Endothelial cell of umbilical vein (primary cell): ENCODE measurements around the gene NUPR1. TPM values are rescaled to one million over a fixed set of nuclear protein-coding genes. Genes with fewer than 3 reads are reported as not detected.

Experiments
- BruUV-seq: library from RNA; stranded (reverse); fragments of 400-500 nt; replicated peaks from 2 replicates; lab custom pipeline; 2021; lab: Mats Ljungman, UMichigan
- CTCF ChIA-PET: fragments of 300-600, 350-600 bp; sonication (Branson Sonifier 250); formaldehyde crosslinking; loops from one replicate; lab custom pipeline; 2021; ENCODE audit warnings: antibody characterized with exemption, inconsistent platforms; lab: Charles Lee
- POLR2A ChIA-PET: fragments of 300-600, 350-600 bp; sonication (Branson Sonifier 250); formaldehyde crosslinking; loops from one replicate; lab custom pipeline; 2021; ENCODE audit warnings: antibody characterized with exemption, inconsistent platforms; lab: Charles Lee
- DNase-seq: peaks from one replicate; pipeline ENCODE4 v3.0.0-alpha.2; 2011; ENCODE audit warnings: low read depth, low spot score
- FAIRE-seq: peaks from 2 replicates; lab custom pipeline; 2011; peaks lifted over from hg19 to GRCh38; lab: Jason Lieb, UNC
- H2AFZ ChIP-seq: 2 replicates; pipeline ENCODE4 v1.6.0; 2012; ENCODE audit warnings: low read depth, low read length, control low read depth, inconsistent platforms
- H3K27ac ChIP-seq: 2 replicates; pipeline ENCODE4 v1.5.1; 2011; ENCODE audit warnings: low read depth, mild to moderate bottlenecking, control low read depth, low read length, moderate library complexity; ENCODE audit not compliant: insufficient read depth
- H3K27me3 ChIP-seq, 2 experiments: 2 replicates each; pipeline versions ENCODE4 v1.6.0 to v1.6.1; 2011; ENCODE audit warnings: low read length in 2 of 2, mixed read lengths in 1 of 2; ENCODE audit not compliant: control insufficient read depth in 2 of 2, insufficient read depth in 2 of 2
- H3K36me3 ChIP-seq, 2 experiments: 2 replicates in 1 of 2; 3 replicates in 1 of 2; pipeline ENCODE4 v1.5.1; 2011; ENCODE audit warnings: low read length in 2 of 2, mild to moderate bottlenecking in 1 of 2, moderate library complexity in 1 of 2; ENCODE audit not compliant: control insufficient read depth in 2 of 2, insufficient read depth in 2 of 2; ENCODE audit errors: extremely low read depth in 1 of 2
- H3K4me1 ChIP-seq: 3 replicates; pipeline ENCODE4 v1.5.1; 2011; ENCODE audit warnings: mild to moderate bottlenecking, low read length; ENCODE audit not compliant: control insufficient read depth, insufficient read depth; ENCODE audit errors: extremely low read depth
- H3K4me2 ChIP-seq: 2 replicates; pipeline ENCODE4 v1.6.1; 2011; ENCODE audit warnings: low read length, control low read depth, mixed read lengths; ENCODE audit not compliant: insufficient read depth
- H3K4me3 ChIP-seq, 3 experiments: fragments of 200-600 bp in 1 of 3; sonication (generic), shearing (Covaris generic) in 1 of 3; replicated peaks in 1 of 3; 2 replicates each; pipeline ENCODE4 v1.5.1; 2011 to 2016; ENCODE audit warnings: control low read depth in 3 of 3, low read length in 3 of 3, mild to moderate bottlenecking in 2 of 3, inconsistent platforms in 1 of 3, low read depth in 1 of 3, moderate library complexity in 1 of 3; ENCODE audit not compliant: insufficient read depth in 1 of 3
- H3K79me2 ChIP-seq: 2 replicates; pipeline ENCODE4 v1.6.0; 2012; ENCODE audit warnings: low read length, inconsistent platforms; ENCODE audit not compliant: control insufficient read depth, insufficient read depth
- H3K9ac ChIP-seq: replicated peaks from 2 replicates; pipeline ENCODE3; 2011; ENCODE audit warnings: low read length, control low read depth; ENCODE audit not compliant: insufficient read depth; ENCODE audit errors: extremely low read depth
- H3K9me1 ChIP-seq: replicated peaks from 3 replicates; pipeline ENCODE4 v1.6.0; 2011; ENCODE audit warnings: mild to moderate bottlenecking, low read length; ENCODE audit not compliant: control insufficient read depth, insufficient read depth; ENCODE audit errors: extremely low read depth
- H3K9me3 ChIP-seq: replicated peaks from 2 replicates; pipeline ENCODE4 v1.5.1; 2012; ENCODE audit warnings: low read length, inconsistent platforms; ENCODE audit not compliant: control insufficient read depth, insufficient read depth
- H4K20me1 ChIP-seq: replicated peaks from 2 replicates; pipeline ENCODE3; 2011; ENCODE audit warnings: mild to moderate bottlenecking, low read length; ENCODE audit not compliant: control insufficient read depth, insufficient read depth; ENCODE audit errors: extremely low read depth
- CTCF ChIP-seq, 2 donors: IDR thresholded peaks; 1 replicate in 1 of 2; 2 replicates in 1 of 2; pipeline ENCODE4 v1.5.1; 2011; ENCODE audit warnings: low read length in 2 of 2, mild to moderate bottlenecking in 2 of 2, moderate library complexity in 2 of 2, control low read depth in 1 of 2, inconsistent platforms in 1 of 2, low read depth in 1 of 2; ENCODE audit not compliant: insufficient read depth in 1 of 2; ENCODE audit errors: extremely low read depth in 1 of 2
- EZH2 ChIP-seq: IDR thresholded peaks from 2 replicates; pipeline ENCODE4 v1.6.1; 2012; ENCODE audit warnings: borderline replicate concordance, low read depth, mild to moderate bottlenecking, moderate library complexity, low read length, inconsistent platforms; ENCODE audit not compliant: severe bottlenecking
- FOS ChIP-seq: IDR thresholded peaks from 2 replicates; pipeline ENCODE4 v1.6.1; 2011; ENCODE audit warnings: mild to moderate bottlenecking, low read length, moderate library complexity, borderline replicate concordance; ENCODE audit not compliant: insufficient read depth
- GATA2 ChIP-seq: IDR thresholded peaks from 2 replicates; pipeline ENCODE4 v1.7.0; 2011; ENCODE audit warnings: low read depth, mild to moderate bottlenecking, moderate library complexity, mixed read lengths, low read length; ENCODE audit not compliant: insufficient read length, insufficient read depth
- JUN ChIP-seq: IDR thresholded peaks from 2 replicates; pipeline ENCODE4 v1.6.1; 2011; ENCODE audit warnings: borderline replicate concordance, low read depth; ENCODE audit not compliant: insufficient read length, insufficient read depth
- MAX ChIP-seq: IDR thresholded peaks from 2 replicates; pipeline ENCODE4 v1.6.1; 2011; ENCODE audit not compliant: insufficient read depth, insufficient read length
- MYC ChIP-seq: IDR thresholded peaks from one replicate; pipeline ENCODE4 v1.6.1; 2011; ENCODE audit warnings: mild to moderate bottlenecking, low read depth, low read length
- POLR2A ChIP-seq: IDR thresholded peaks from 2 replicates; pipeline ENCODE4 v1.6.1; 2012; ENCODE audit warnings: low read depth, mild to moderate bottlenecking, control low read depth, low read length
- POLR2AphosphoS5 ChIP-seq: IDR thresholded peaks from 2 replicates; pipeline ENCODE4 v1.6.1; 2012; ENCODE audit warnings: low read depth, mild to moderate bottlenecking, control low read depth, low read length, moderate library complexity; ENCODE audit not compliant: insufficient read depth
- dilution Hi-C: fragments of 300-500 bp; cut with MboI; formaldehyde crosslinking; loops from one replicate; pipeline ENCODE4 v1.15.0; 2019; ENCODE audit warnings: low sequenced_read_pairs; ENCODE audit not compliant: extremely low pct_ligation_motif_present
- intact Hi-C: fragments of 100-400 bp; cut with micrococcal nuclease; formaldehyde crosslinking; loops from one replicate; pipeline ENCODE4 v1.10.0; 2022
- polyA plus RNA-seq, 4 experiments: library from polyadenylated mRNA; depleted of rRNA in 3 of 4; stranded (reverse) in 3 of 4; unstranded in 1 of 4; fragments of >200 nt; gene quantifications; 2 replicates each; pipeline versions ENCODE4 v1.2.1 to v1.2.3, GENCODE V29; 2011 to 2012; ENCODE audit warnings: missing spikeins in 1 of 4
- total RNA-seq: library from RNA; stranded (reverse); gene quantifications from 2 replicates; pipeline ENCODE4 v1.2.3, GENCODE V29; 2021

The NUPR1 gene
- total and polyA plus RNA-seq, 2 donors (not counting 3 experiments of a cell fraction or from before 2014, with no cell fraction given) = 1.8 to 4.9 TPM

- intact Hi-C loops = loop anchor here (5.0 kb wide), 1 partner anchor 93 kb away; no protein-coding TSS in a partner anchor
Observed at GRCh38 chr16:28524681-28525171, 14.0 kb downstream of the NUPR1 start.

GRCh38 chr16:28522792-28523191 lies 16.0 kb downstream of the NUPR1 start:
- no TSS peak for BruUV-seq
- H3K9me3 ChIP-seq = no peaks in the 10 kb centered on the region
- H2AFZ ChIP-seq = no peak overlapping the region
- H3K9ac ChIP-seq = no peak overlapping the region
- ChIA-PET CTCF (no interaction called here), POLR2A (no interaction called here)
- intact Hi-C loops (no loop called here), dilution Hi-C loops (no loop called here)
- H3K4me3 ChIP-seq = no peak overlapping the region
- H3K36me3 ChIP-seq = no peaks in the 10 kb centered on the region
- H3K79me2 ChIP-seq = no peaks in the 10 kb centered on the region
- H3K27me3 ChIP-seq = peaks cover 0 to 2% of the 10 kb centered on the region in 2 experiments
- no peak overlapping the region for H3K27ac ChIP-seq
- no peaks in the 10 kb centered on the region for H4K20me1 ChIP-seq
- TF ChIP-seq EZH2 = no peak
- no peak for TF ChIP-seq POLR2A
- TF ChIP-seq CTCF (IDR thresholded peaks at IDR 0.05; ENCODE audit: extremely low read depth in 1 of 2, insufficient read depth in 1 of 2, low read depth in 1 of 2, low read length in 2 of 2) = no peak
- no peak for TF ChIP-seq JUN
- no peak for TF ChIP-seq MYC
- TF ChIP-seq MAX = no peak
- TF ChIP-seq POLR2AphosphoS5 = no peak
- TF ChIP-seq FOS = no peak
- no peak for TF ChIP-seq GATA2
- no peaks in the 10 kb centered on the region for H3K9me1 ChIP-seq
- no peak overlapping the region for H3K4me2 ChIP-seq
- peaks cover 2% of the 10 kb centered on the region for H3K4me1 ChIP-seq
- no peak for DNase-seq
- FAIRE-seq = no peak

More at GRCh38 chr16:28524681-28525171, 14.0 kb downstream of the NUPR1 start:
- Histone ChIP-seq H3K9ac (no peak overlapping the region), H2AFZ (no peak overlapping the region), H3K9me1 (no peaks in the 10 kb centered on the region), H3K79me2 (no peaks in the 10 kb centered on the region), H3K9me3 (no peaks in the 10 kb centered on the region), H3K4me2 (no peak overlapping the region), H3K27me3 (peaks cover 0 to 2% of the 10 kb centered on the region in 2 experiments), H4K20me1 (no peaks in the 10 kb centered on the region), H3K4me1 (peaks cover 2% of the 10 kb centered on the region), H3K36me3 (no peaks in the 10 kb centered on the region), H3K27ac (no peak overlapping the region), H3K4me3 (no peak overlapping the region)
- FAIRE-seq = no peak
- dilution Hi-C loops = no loop called here
- POLR2A ChIA-PET = no interaction called here
- DNase-seq = no peak
- BruUV-seq = no TSS peak
- CTCF ChIA-PET = no interaction called here
- no peak for TF ChIP-seq FOS
- no peak for TF ChIP-seq EZH2
- TF ChIP-seq MAX = no peak
- TF ChIP-seq POLR2AphosphoS5 = no peak
- TF ChIP-seq JUN = no peak
- no peak for TF ChIP-seq POLR2A
